ENCODE data around the gene TAMM41. TPM values are rescaled to one million over a fixed set of nuclear protein-coding genes. Genes with fewer than 3 reads are reported as not detected.

Gene TAMM41
- total and polyA plus RNA-seq, 9 of the 15 experiments (the other 6 are each of a cell fraction or from before 2014, with no cell fraction given), result 8.6 to 74.6 (median 29.3) TPM

- TF ChIP-seq, protein P1, sequence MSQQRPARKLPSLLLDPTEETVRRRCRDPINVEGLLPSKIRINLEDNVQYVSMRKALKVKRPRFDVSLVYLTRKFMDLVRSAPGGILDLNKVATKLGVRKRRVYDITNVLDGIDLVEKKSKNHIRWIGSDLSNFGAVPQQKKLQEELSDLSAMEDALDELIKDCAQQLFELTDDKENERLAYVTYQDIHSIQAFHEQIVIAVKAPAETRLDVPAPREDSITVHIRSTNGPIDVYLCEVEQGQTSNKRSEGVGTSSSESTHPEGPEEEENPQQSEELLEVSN (IDR thresholded peaks at IDR 0.05; ENCODE audit: borderline replicate concordance in 1 of 2, extremely low read depth in 1 of 2, insufficient read depth in 1 of 2, insufficient read length in 1 of 2, low read depth in 1 of 2, low read length in 1 of 2, poor library complexity in 1 of 2, severe bottlenecking in 1 of 2), result peak; percentile 64 to 88
- TF ChIP-seq, protein P2, sequence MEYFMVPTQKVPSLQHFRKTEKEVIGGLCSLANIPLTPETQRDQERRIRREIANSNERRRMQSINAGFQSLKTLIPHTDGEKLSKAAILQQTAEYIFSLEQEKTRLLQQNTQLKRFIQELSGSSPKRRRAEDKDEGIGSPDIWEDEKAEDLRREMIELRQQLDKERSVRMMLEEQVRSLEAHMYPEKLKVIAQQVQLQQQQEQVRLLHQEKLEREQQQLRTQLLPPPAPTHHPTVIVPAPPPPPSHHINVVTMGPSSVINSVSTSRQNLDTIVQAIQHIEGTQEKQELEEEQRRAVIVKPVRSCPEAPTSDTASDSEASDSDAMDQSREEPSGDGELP (CRISPR knock-in tag; IDR thresholded peaks at IDR 0.05; ENCODE audit: borderline replicate concordance), result peak; percentile 88; the same call in 1 of the 2 replicates
- TF ChIP-seq BMI1 (IDR thresholded peaks at IDR 0.05; ENCODE audit: low read length), result no peak
- TF ChIP-seq, protein P3, sequence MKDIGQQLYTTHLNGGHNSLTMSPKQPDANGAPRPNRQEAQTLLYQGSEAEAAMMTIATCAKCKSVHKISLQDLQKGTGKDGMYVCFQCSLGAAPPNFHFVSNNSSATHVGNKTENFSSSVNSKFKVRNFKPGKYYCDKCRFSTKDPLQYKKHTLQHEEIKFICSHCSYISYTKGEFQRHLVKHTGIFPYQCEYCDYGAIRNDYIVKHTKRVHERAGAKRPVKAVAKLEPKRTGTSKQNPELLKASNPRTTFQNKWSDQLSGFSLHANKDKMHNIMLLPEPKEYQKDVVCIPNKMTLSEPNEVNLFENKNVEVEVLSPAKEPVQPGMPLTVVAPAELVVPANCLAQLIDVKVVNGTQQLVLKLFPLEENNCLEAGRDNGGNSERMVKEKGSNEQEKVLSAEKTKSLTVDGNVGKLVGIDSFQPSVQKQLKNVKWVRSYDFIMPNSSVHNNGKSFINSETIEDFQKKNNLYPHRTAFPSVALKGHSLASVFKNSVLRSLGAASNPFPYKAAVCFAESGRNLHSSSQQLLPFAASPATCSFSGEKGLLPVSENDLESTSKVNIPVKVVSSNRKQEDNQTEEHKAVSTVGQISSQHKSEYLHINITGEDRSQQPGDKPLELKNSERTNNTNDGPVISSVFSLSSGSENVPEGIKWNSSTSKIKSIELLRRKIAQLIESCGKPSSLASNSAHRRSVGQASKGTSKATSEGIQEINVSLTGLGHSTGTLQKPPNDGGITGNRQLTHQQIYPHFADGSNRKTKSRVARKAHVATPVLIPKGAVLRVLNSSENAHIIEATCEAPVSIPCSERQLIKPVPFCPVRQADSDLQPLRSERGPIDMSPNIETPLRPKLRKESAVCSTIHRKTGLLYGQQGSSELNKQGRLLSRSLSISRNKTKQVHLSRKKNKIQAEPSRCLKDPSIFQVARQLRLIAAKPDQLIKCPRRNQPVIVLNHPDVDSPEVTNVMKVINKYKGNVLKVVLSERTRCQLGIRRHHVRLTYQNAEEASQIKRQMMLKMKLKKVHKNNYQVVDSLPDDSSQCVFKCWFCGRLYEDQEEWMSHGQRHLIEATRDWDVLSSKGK (CRISPR knock-in tag; IDR thresholded peaks at IDR 0.05), result no peak
- TF ChIP-seq NFXL1 (CRISPR knock-in tag; IDR thresholded peaks at IDR 0.05), result no peak
- no peak for TF ChIP-seq ETV6 (IDR thresholded peaks at IDR 0.05; ENCODE audit: borderline replicate concordance in 1 of 2, low read depth in 2 of 2, low read length in 1 of 2)
- TF ChIP-seq ETV6 (CRISPR knock-in tag; IDR thresholded peaks at IDR 0.05; ENCODE audit: borderline replicate concordance), result no peak
- no peak for TF ChIP-seq GABPB2 (CRISPR knock-in tag; conservative IDR thresholded peaks at IDR 0.05)
- no peak for TF ChIP-seq ELF2 (CRISPR knock-in tag; IDR thresholded peaks at IDR 0.05)
- TF ChIP-seq ZEB2 (IDR thresholded peaks at IDR 0.05), result peak; percentile 66; the same call in 1 of the 2 replicates
- TF ChIP-seq NCOA2 (IDR thresholded peaks at IDR 0.05; ENCODE audit: partially characterized antibody in 2 of 2), result no peak
- TF ChIP-seq, protein P4, sequence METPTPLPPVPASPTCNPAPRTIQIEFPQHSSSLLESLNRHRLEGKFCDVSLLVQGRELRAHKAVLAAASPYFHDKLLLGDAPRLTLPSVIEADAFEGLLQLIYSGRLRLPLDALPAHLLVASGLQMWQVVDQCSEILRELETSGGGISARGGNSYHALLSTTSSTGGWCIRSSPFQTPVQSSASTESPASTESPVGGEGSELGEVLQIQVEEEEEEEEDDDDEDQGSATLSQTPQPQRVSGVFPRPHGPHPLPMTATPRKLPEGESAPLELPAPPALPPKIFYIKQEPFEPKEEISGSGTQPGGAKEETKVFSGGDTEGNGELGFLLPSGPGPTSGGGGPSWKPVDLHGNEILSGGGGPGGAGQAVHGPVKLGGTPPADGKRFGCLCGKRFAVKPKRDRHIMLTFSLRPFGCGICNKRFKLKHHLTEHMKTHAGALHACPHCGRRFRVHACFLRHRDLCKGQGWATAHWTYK (CRISPR knock-in tag; IDR thresholded peaks at IDR 0.05), result no peak
- TF ChIP-seq SAP30 (IDR thresholded peaks at IDR 0.05; ENCODE audit: borderline replicate concordance, insufficient read depth, low read depth, low read length, poor library complexity, severe bottlenecking), result no peak
- TF ChIP-seq NRF1 (conservative IDR thresholded peaks at IDR 0.05 in 1 of 2, IDR thresholded peaks at IDR 0.05 in 1 of 2), result peak; percentile 57 to 67
- no peak for TF ChIP-seq LARP7 (IDR thresholded peaks at IDR 0.05)
- no peak for TF ChIP-seq SREBF1 (IDR thresholded peaks at IDR 0.05; ENCODE audit: borderline replicate concordance, low read depth, low read length)
- no peak for TF ChIP-seq TAF7 (tag; IDR thresholded peaks at IDR 0.05)
- no peak for TF ChIP-seq ZNF224 (CRISPR knock-in tag; IDR thresholded peaks at IDR 0.05)
- TF ChIP-seq FOXJ3 (CRISPR knock-in tag; IDR thresholded peaks at IDR 0.05), result no peak
- no peak for TF ChIP-seq ZNF217 (CRISPR knock-in tag; IDR thresholded peaks at IDR 0.05)
These were observed 76.0 kb downstream of the TAMM41 start (continued) for GRCh38 chr3:11770477-11771391.

Data from K562 (cell line).